Adrenal gland (tissue), 5 donors: ENCODE measurements around the gene P4HTM.

Experiments used
- POLR2A ChIP-seq, 2 donors: fragments of 450-650 bp; IDR thresholded peaks; one replicate each; pipeline ENCODE4 v1.6.1; 2017; ENCODE audit warnings: antibody characterized with exemption in 2 of 2, mild to moderate bottlenecking in 2 of 2, moderate library complexity in 1 of 2
- TF ChIP-seq, protein P1 (sequence below), 6 experiments: fragments of 450-650 bp in 4 of 6; fragments of 200-600 bp in 2 of 6; sonication (generic) in 1 of 6; IDR thresholded peaks; 1 replicate in 5 of 6; 2 replicates in 1 of 6; pipeline versions ENCODE4 v1.5.1 to v1.8.0; 2016 to 2021; ENCODE audit warnings: antibody characterized with exemption in 6 of 6, mild to moderate bottlenecking in 2 of 6, moderate library complexity in 1 of 6
- donor health status: DM: no; HTN: no; CAD: no.

DNA sequence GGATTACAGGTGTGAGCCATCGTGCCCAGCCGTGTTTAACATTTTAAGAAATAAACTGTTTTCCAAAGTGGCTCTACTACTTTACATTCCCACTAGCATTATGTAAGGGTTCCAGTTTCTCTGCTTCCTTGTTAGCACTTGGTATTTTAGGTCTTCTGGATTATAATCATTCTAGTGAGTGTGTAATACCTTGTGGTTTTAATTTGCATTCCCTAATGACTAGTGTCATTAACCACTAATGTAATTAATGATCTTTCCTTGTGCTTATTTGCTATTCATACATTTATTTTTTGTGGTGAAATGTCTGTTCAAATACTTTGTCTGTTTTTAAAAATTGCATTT lies 40.7 kb upstream of the P4HTM start:
- TF ChIP-seq, protein P1, sequence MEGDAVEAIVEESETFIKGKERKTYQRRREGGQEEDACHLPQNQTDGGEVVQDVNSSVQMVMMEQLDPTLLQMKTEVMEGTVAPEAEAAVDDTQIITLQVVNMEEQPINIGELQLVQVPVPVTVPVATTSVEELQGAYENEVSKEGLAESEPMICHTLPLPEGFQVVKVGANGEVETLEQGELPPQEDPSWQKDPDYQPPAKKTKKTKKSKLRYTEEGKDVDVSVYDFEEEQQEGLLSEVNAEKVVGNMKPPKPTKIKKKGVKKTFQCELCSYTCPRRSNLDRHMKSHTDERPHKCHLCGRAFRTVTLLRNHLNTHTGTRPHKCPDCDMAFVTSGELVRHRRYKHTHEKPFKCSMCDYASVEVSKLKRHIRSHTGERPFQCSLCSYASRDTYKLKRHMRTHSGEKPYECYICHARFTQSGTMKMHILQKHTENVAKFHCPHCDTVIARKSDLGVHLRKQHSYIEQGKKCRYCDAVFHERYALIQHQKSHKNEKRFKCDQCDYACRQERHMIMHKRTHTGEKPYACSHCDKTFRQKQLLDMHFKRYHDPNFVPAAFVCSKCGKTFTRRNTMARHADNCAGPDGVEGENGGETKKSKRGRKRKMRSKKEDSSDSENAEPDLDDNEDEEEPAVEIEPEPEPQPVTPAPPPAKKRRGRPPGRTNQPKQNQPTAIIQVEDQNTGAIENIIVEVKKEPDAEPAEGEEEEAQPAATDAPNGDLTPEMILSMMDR (IDR thresholded peaks at IDR 0.05), result no peak
- no peak for TF ChIP-seq POLR2A (IDR thresholded peaks at IDR 0.05)
